HepG2 (cell line): ENCODE measurements around the gene PLEKHO1.

Source experiments
- KAT7 ChIP-seq: IDR thresholded peaks from 2 replicates; pipeline ENCODE4 v1.6.1; 2018; ENCODE audit warnings: borderline replicate concordance, missing compliant biosample characterization
- MAFF ChIP-seq: IDR thresholded peaks from 2 replicates; pipeline ENCODE4 v1.6.1; 2011; ENCODE audit warnings: low read depth, low read length, improper control_type of control experiment
- SIX4 ChIP-seq: sonication (generic); formaldehyde crosslinking; IDR thresholded peaks from 2 replicates; pipeline ENCODE4 v1.4.0; 2020; ENCODE audit warnings: missing genetic modification reagents
- TF ChIP-seq, protein P1 (sequence below): sonication (generic); formaldehyde crosslinking; conservative IDR thresholded peaks from 2 replicates; pipeline ENCODE4 v1.8.0; 2022; ENCODE audit warnings: missing genetic modification reagents
- TF ChIP-seq, protein P2 (sequence below): sonication (generic); formaldehyde crosslinking; IDR thresholded peaks from 2 replicates; pipeline ENCODE4 v1.5.0; 2020; ENCODE audit warnings: mild to moderate bottlenecking, missing genetic modification reagents, moderate library complexity

- TF ChIP-seq, protein P1, sequence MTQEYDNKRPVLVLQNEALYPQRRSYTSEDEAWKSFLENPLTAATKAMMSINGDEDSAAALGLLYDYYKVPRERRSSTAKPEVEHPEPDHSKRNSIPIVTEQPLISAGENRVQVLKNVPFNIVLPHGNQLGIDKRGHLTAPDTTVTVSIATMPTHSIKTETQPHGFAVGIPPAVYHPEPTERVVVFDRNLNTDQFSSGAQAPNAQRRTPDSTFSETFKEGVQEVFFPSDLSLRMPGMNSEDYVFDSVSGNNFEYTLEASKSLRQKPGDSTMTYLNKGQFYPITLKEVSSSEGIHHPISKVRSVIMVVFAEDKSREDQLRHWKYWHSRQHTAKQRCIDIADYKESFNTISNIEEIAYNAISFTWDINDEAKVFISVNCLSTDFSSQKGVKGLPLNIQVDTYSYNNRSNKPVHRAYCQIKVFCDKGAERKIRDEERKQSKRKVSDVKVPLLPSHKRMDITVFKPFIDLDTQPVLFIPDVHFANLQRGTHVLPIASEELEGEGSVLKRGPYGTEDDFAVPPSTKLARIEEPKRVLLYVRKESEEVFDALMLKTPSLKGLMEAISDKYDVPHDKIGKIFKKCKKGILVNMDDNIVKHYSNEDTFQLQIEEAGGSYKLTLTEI (CRISPR knock-in tag) = no peak
- TF ChIP-seq KAT7 (CRISPR knock-in tag) (no peak), SIX4 (CRISPR knock-in tag) (no peak), MAFF (no peak)
- TF ChIP-seq, protein P2, sequence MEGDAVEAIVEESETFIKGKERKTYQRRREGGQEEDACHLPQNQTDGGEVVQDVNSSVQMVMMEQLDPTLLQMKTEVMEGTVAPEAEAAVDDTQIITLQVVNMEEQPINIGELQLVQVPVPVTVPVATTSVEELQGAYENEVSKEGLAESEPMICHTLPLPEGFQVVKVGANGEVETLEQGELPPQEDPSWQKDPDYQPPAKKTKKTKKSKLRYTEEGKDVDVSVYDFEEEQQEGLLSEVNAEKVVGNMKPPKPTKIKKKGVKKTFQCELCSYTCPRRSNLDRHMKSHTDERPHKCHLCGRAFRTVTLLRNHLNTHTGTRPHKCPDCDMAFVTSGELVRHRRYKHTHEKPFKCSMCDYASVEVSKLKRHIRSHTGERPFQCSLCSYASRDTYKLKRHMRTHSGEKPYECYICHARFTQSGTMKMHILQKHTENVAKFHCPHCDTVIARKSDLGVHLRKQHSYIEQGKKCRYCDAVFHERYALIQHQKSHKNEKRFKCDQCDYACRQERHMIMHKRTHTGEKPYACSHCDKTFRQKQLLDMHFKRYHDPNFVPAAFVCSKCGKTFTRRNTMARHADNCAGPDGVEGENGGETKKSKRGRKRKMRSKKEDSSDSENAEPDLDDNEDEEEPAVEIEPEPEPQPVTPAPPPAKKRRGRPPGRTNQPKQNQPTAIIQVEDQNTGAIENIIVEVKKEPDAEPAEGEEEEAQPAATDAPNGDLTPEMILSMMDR = no peak
Observed at GRCh38 chr1:150121236-150121862, 28.4 kb upstream of the PLEKHO1 start.
